Measurements from ENCODE around the gene OR6Y1.
A peak's percentile ranks its signal among the peaks of the same experiment; 100 is the strongest.

OR6Y1 gene

GRCh38 chr1:158554352-158554751, at the start of gene OR6Y1:
OR6Y1 (minus strand) TSS chr1:158554405; CDS start chr1:158548105, 6,300 bp downstream.
- DNase-seq, result no peak

- DNase-seq, result no peak
These were observed 46.5 kb upstream of the OR6Y1 start for GRCh38 chr1:158600735-158601134.

- no peak for DNase-seq
These were observed 32.7 kb upstream of the OR6Y1 start for GRCh38 chr1:158586942-158587341.

- DNase-seq, result no peak
These were observed 29.8 kb upstream of the OR6Y1 start for GRCh38 chr1:158583962-158584361.

- no peak for DNase-seq
These were observed 25.5 kb upstream of the OR6Y1 start, which contains the start of gene OR10X1 for GRCh38 chr1:158579733-158580132. OR10X1 (minus strand) TSS chr1:158579899; CDS start chr1:158579899, 0 bp downstream.

GRCh38 chr1:158577561-158577960, 23.4 kb upstream of the OR6Y1 start:
- DNase-seq, result no peak

GRCh38 chr1:158572226-158572625, 18.0 kb upstream of the OR6Y1 start:
- no peak for DNase-seq

GRCh38 chr1:158570480-158570879, 16.3 kb upstream of the OR6Y1 start, which contains the start of gene OR6P1:
OR6P1 (minus strand) TSS chr1:158570580; CDS start chr1:158563604, 6,976 bp downstream.
- DNase-seq, result no peak

GRCh38 chr1:158564608-158565007, 10.4 kb upstream of the OR6Y1 start:
- no peak for DNase-seq

GRCh38 chr1:158563853-158564252, 9.6 kb upstream of the OR6Y1 start:
- no peak for DNase-seq

- no peak for DNase-seq
These were observed 5.5 kb upstream of the OR6Y1 start for GRCh38 chr1:158559696-158560095.

GRCh38 chr1:158552296-158552695, 1.9 kb downstream of the OR6Y1 start:
- no peak for DNase-seq

- no peak for DNase-seq
These were observed 6.7 kb downstream of the OR6Y1 start for GRCh38 chr1:158547533-158547932.

- DNase-seq, result no peak
These were observed 16.6 kb downstream of the OR6Y1 start for GRCh38 chr1:158537609-158538008.

- DNase-seq, result no peak
These were observed 19.7 kb downstream of the OR6Y1 start for GRCh38 chr1:158534496-158534895.

GRCh38 chr1:158527190-158527815, 26.9 kb downstream of the OR6Y1 start:
- DNase-seq, result no peak

- DNase-seq, result no peak
These were observed 32.5 kb downstream of the OR6Y1 start for GRCh38 chr1:158521666-158522058.

- DNase-seq, result no peak
These were observed 33.1 kb downstream of the OR6Y1 start for GRCh38 chr1:158520955-158521665.

GRCh38 chr1:158520021-158520420, 34.2 kb downstream of the OR6Y1 start:
- DNase-seq, result no peak

- DNase-seq, result no peak
These were observed 37.2 kb downstream of the OR6Y1 start for GRCh38 chr1:158516966-158517365.

- no peak for DNase-seq
These were observed 44.6 kb downstream of the OR6Y1 start for GRCh38 chr1:158509471-158510156.

GRCh38 chr1:158507511-158507910, 46.7 kb downstream of the OR6Y1 start:
- no peak for DNase-seq

GRCh38 chr1:158506369-158506987, 47.7 kb downstream of the OR6Y1 start:
- DNase-seq, result peak; percentile 15 to 36

All from activated CD4-positive, alpha-beta T cell treated with anti-CD3 and anti-CD28 coated beads, Interleukin-2, amount 50 U/mL, for 4 hours (primary cell).